GM12878 (cell line): ENCODE results near the gene TTLL11. TPM values are rescaled to one million over a fixed set of nuclear protein-coding genes. Genes with fewer than 3 reads are reported as not detected.

ENCODE experiments used
- ATAC-seq: fragments of 200-7000 bp; cut with Tn5 transposase; 3 replicates; pipeline ENCODE4 v1.9.1; 2020; ENCODE audit warnings: mild to moderate bottlenecking, moderate library complexity
- BruUV-seq: library from RNA; stranded (reverse); fragments of 400-500 nt; replicated peaks from 2 replicates; lab custom pipeline; 2021; lab: Mats Ljungman, UMichigan
- CTCF ChIA-PET: fragments of 300-600 bp; sonication (Branson Sonifier 250); formaldehyde crosslinking; extraction: SDS; loops from one replicate; lab custom pipeline; 2021; ENCODE audit warnings: inconsistent platforms; lab: Yijun Ruan, JAX
- POLR2A ChIA-PET: fragments of 350-600 bp; formaldehyde crosslinking; extraction: SDS; loops from one replicate; lab custom pipeline; 2021; ENCODE audit warnings: inconsistent platforms; lab: Charles Lee
- RAD21 ChIA-PET: fragments of 300-600 bp; sonication (Branson Sonifier 250); formaldehyde crosslinking; loops from one replicate; lab custom pipeline; 2023; ENCODE audit warnings: antibody characterized with exemption; ENCODE audit not compliant: unreplicated experiment; lab: Charles Lee
- SMC1A ChIA-PET: fragments of 300-600 bp; sonication (Branson Sonifier 250); formaldehyde crosslinking; loops from one replicate; lab custom pipeline; 2023; ENCODE audit not compliant: unreplicated experiment, uncharacterized antibody; lab: Charles Lee
- DNase-seq: peaks from one replicate; pipeline ENCODE4 v3.0.0-alpha.2; 2011; ENCODE audit warnings: low read depth, low spot score
- FAIRE-seq: peaks from 3 replicates; lab custom pipeline; 2011; peaks lifted over from hg19 to GRCh38; lab: Jason Lieb, UNC
- H2AFZ ChIP-seq: 2 replicates; pipeline ENCODE4 v1.6.0; 2011; ENCODE audit warnings: low read depth, low read length, control low read depth; ENCODE audit not compliant: control insufficient read depth
- H3K27ac ChIP-seq: 2 replicates; pipeline ENCODE4 v1.5.1; 2011; ENCODE audit warnings: control low read depth; ENCODE audit not compliant: control insufficient read depth, insufficient read depth
- H3K27me3 ChIP-seq, 2 experiments: replicated peaks in 1 of 2; 2 replicates each; pipeline versions ENCODE4 v1.6.0 to v1.6.1; 2011; ENCODE audit warnings: low read length in 1 of 2; ENCODE audit not compliant: control insufficient read depth in 2 of 2, insufficient read depth in 2 of 2
- H3K36me3 ChIP-seq, 2 experiments: 2 replicates each; pipeline ENCODE4 v1.5.1; 2011; ENCODE audit warnings: low read length in 1 of 2; ENCODE audit not compliant: control insufficient read depth in 2 of 2, insufficient read depth in 2 of 2
- H3K4me1 ChIP-seq: 2 replicates; pipeline ENCODE4 v1.6.1; 2011; ENCODE audit warnings: mild to moderate bottlenecking, low read length, moderate library complexity, mixed read lengths; ENCODE audit not compliant: control insufficient read depth, insufficient read depth
- H3K4me2 ChIP-seq: 2 replicates; pipeline ENCODE4 v1.6.0; 2011; ENCODE audit warnings: control low read depth; ENCODE audit not compliant: control insufficient read depth, insufficient read depth
- H3K4me3 ChIP-seq: fragments of 200-600 bp; sonication (generic); 2 replicates; pipeline ENCODE4 v1.5.1; 2016
- H3K79me2 ChIP-seq: 2 replicates; pipeline ENCODE4 v1.6.0; 2011; ENCODE audit warnings: low read length; ENCODE audit not compliant: control insufficient read depth, insufficient read depth
- H3K9ac ChIP-seq: 2 replicates; pipeline ENCODE4 v1.8.0; 2011; ENCODE audit warnings: low read length, control low read depth, mixed read lengths; ENCODE audit not compliant: control insufficient read depth, insufficient read depth
- H3K9me3 ChIP-seq: replicated peaks from 3 replicates; pipeline ENCODE4 v1.5.1; 2011; ENCODE audit warnings: mild to moderate bottlenecking, low read length; ENCODE audit not compliant: control insufficient read depth, insufficient read depth
- H4K20me1 ChIP-seq: 2 replicates; pipeline ENCODE4 v1.6.0; 2011; ENCODE audit not compliant: control insufficient read depth, insufficient read depth
- ATF3 ChIP-seq: IDR thresholded peaks from 2 replicates; pipeline ENCODE4 v1.6.1; 2011; ENCODE audit warnings: low read depth, mild to moderate bottlenecking, low read length, moderate library complexity, borderline replicate concordance; ENCODE audit errors: extremely low read depth
- CBX3 ChIP-seq: fragments of 200-600 bp; sonication (generic); IDR thresholded peaks from 2 replicates; pipeline ENCODE4 v1.6.1; 2016; ENCODE audit warnings: low read depth, borderline replicate concordance
- PBX3 ChIP-seq: IDR thresholded peaks from 2 replicates; pipeline ENCODE4 v1.6.1; 2011; ENCODE audit warnings: mild to moderate bottlenecking, low read depth, low read length, moderate library complexity; ENCODE audit not compliant: insufficient replicate concordance
- RAD21 ChIP-seq: IDR thresholded peaks from 2 replicates; pipeline ENCODE4 v1.6.1; 2011; ENCODE audit warnings: mild to moderate bottlenecking, low read depth, low read length, moderate library complexity; ENCODE audit not compliant: insufficient read depth
- RFX5 ChIP-seq: IDR thresholded peaks from 2 replicates; pipeline ENCODE4 v1.6.1; 2011; ENCODE audit warnings: low read depth, low read length, improper control_type of control experiment
- USF1 ChIP-seq: IDR thresholded peaks from 2 replicates; pipeline ENCODE4 v1.6.1; 2011; ENCODE audit warnings: borderline replicate concordance, low read depth, mild to moderate bottlenecking, moderate library complexity, mixed read lengths, low read length; ENCODE audit not compliant: insufficient read depth; ENCODE audit errors: extremely low read length
- WGBS: methylation state at CpG from one replicate; pipeline ENCODE4 v1.1.6; 2016; ENCODE audit warnings: low lambda C conversion rate; ENCODE audit not compliant: insufficient replicate concordance, insufficient coverage; ENCODE audit errors: missing lambda C conversion rate; 5-methylcytosine and 5-hydroxymethylcytosine counted together
- in situ Hi-C: fragments of 300-500 bp; cut with MboI; formaldehyde crosslinking; loops from 9 replicates; pipeline ENCODE4 v1.14.3; 2018; ENCODE audit warnings: mixed read lengths
- intact Hi-C: fragments of 100-400 bp; cut with micrococcal nuclease; formaldehyde crosslinking; loops from one replicate; pipeline ENCODE4 v1.14.2; 2022; ENCODE audit not compliant: unreplicated experiment
- polyA plus RNA-seq, 11 experiments: library from polyadenylated mRNA; depleted of rRNA in 4 of 11; unstranded in 6 of 11; stranded (reverse) in 5 of 11; fragments of >200 nt; fragmentation: Nextera tagmentation in 4 of 11; fragmentation: Illumina TruSeq in 1 of 11; extraction: Ambion mirVana in 4 of 11; extraction: Trizol in 1 of 11; gene quantifications; 1 replicate in 1 of 11; 2 replicates in 10 of 11; pipeline versions ENCODE4 v1.2.1 to v1.2.3, GENCODE V29; 2011 to 2016; ENCODE audit warnings: inconsistent platforms in 2 of 11, missing spikeins in 2 of 11, low read depth in 1 of 11
- total RNA-seq, 4 experiments: library from RNA; depleted of rRNA in 3 of 4; stranded (reverse); fragments of >200 nt in 3 of 4; fragmentation: Illumina TruSeq in 1 of 4; extraction: Trizol in 1 of 4; gene quantifications; 2 replicates each; pipeline versions ENCODE4 v1.2.1 to v1.2.3, GENCODE V29; 2013 to 2021

Gene TTLL11
- total and polyA plus RNA-seq, 10 of the 15 experiments (the other 5 are each of a cell fraction or from before 2014, with no cell fraction given): 1.2 to 3.7 (median 2.9) TPM

GRCh38 chr9:121909111-121909510, 184.0 kb downstream of the TTLL11 start:
- DNase-seq (no peak), FAIRE-seq (no peak), ATAC-seq (no peak)
- Histone ChIP-seq H3K27me3 (no peaks in the 10 kb centered on the region; a peak in 1 of 4 replicates), H3K79me2 (no peaks in the 10 kb centered on the region), H3K4me1 (no peaks in the 10 kb centered on the region), H2AFZ (no peak overlapping the region), H3K36me3 (no peaks in the 10 kb centered on the region), H3K4me3 (no peak overlapping the region), H3K27ac (no peak overlapping the region), H3K4me2 (no peak overlapping the region), H3K9me3 (no peaks in the 10 kb centered on the region), H3K9ac (no peak overlapping the region), H4K20me1 (no peaks in the 10 kb centered on the region)
- in situ Hi-C loops (no loop called here), intact Hi-C loops (no loop called here)
- ChIA-PET SMC1A (no interaction called here), CTCF (no interaction called here), POLR2A (no interaction called here), RAD21 (no interaction called here)
- WGBS: 62% methylated on average over 5 of the region's 5 CpGs
- TF ChIP-seq RFX5: no peak
- TF ChIP-seq CBX3: no peak
- TF ChIP-seq PBX3: no peak
- no peak for TF ChIP-seq USF1
- no peak for TF ChIP-seq ATF3
- no peak for TF ChIP-seq RAD21
- no TSS peak for BruUV-seq
